Stimulated activated CD8-positive, alpha-beta memory T cell treated with anti-CD3 and anti-CD28 coated beads, Interleukin-15, amount 100 ng/mL, for 24 hours (primary cell): ENCODE data around the gene COL5A1.
"Not testable (repeated sequence)": the region's sequence is repeated elsewhere in the genome, so short reads cannot be mapped to it uniquely, and the experiment has no call there.

Experiments
- DNase-seq: peaks from one replicate; pipeline ENCODE4 v3.0.0-alpha.2; 2020; ENCODE audit warnings: low read depth

COL5A1 gene

DNA sequence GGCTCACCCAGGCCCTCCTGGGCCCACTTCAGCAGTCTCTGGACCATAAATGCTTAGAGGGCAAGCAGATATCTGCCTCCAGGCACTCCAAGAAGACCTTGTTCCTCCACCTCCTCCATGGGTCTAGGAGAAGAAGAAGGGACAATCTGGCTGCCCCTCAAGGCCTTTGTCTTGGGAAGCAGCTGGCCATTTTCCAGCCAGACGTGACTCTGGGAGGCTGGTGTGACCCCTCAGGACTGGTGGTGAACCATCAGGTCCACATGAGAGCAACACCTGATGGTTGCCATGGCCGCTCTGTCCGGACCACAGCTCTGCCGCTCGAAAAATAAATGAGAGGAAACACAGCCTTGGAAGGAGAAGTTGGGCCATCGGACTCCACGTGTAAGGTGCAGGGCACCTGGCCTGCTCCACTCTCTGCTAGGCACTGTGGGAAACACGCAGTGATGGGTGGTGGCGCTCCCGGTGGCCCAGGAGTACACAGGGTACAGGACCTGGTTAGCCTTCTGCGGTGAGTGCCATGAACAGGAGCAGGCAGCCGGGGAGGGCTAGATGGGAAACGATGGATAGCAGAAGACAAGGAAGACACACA, 3.0 kb upstream of the COL5A1 start:
- no peak for DNase-seq

DNA sequence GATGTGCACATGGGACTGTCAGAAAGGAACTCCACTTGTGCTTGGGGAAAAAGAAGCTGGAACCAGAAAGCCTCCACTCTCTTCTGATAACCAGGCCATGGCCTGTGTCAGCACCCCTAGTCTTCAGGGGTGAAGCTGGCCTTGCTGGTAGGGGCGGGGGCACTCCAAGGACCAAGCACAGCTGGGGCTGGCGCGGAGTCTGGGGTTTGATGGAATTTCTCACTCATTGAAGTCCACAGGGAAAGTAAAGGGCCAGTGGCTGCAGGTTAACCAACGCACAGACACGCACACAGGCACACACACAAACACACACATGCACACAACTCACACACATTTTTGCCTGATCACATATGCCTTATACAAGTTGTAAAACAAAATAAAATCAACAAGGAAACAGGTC, 1.6 kb upstream of the COL5A1 start:
- DNase-seq = no peak

DNA sequence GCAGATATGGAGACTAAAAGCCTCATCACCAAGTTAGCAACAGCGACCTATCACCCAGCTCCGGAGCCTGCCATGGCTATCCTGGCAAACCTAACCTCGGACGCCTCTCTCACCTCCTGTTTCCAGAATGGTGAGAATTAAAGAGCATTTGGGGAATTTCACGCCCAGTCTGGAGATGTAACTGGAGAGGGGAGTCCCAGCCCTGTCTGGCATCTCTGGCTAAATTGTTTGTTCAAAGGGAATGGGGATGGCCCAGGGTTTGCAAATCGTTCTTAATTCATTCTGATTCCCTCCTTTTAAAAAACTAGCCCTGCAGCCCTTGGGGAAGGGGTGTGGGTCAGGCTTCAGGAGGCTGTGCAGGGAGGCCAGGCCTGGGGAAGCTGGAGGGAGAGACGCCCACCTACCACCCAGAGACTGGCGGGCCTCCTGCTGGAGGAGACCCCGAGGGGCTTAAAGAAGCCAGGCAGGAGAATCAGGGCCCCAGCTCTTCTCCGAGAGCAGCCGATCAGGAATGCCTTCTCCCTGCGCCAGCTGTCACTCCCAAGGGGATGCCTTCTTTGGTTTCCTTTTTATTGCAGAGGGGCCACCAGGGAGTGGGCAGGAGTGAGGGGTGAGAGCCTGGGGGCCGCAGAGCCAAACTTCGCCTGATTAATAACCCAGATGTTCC, 964 bp upstream of the COL5A1 start:
- DNase-seq = no peak

DNA sequence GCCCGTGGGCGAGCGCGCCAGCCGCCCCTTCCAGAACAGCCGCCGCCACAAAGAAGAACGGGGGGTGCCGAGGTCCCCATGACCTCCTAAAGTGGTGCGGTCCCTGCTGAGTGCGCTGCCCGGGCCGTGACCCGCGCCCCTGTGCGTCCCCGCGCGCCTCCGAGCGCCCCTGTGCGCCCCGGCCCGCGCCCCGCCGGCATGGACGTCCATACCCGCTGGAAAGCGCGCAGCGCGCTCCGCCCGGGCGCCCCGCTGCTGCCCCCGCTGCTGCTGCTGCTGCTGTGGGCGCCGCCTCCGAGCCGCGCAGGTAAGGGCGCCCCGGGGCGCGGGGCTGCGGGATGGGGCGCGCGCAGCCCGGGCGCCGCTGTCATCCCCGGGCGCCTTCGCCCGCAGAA, 384 bp downstream of the COL5A1 start:
- DNase-seq = no peak

DNA sequence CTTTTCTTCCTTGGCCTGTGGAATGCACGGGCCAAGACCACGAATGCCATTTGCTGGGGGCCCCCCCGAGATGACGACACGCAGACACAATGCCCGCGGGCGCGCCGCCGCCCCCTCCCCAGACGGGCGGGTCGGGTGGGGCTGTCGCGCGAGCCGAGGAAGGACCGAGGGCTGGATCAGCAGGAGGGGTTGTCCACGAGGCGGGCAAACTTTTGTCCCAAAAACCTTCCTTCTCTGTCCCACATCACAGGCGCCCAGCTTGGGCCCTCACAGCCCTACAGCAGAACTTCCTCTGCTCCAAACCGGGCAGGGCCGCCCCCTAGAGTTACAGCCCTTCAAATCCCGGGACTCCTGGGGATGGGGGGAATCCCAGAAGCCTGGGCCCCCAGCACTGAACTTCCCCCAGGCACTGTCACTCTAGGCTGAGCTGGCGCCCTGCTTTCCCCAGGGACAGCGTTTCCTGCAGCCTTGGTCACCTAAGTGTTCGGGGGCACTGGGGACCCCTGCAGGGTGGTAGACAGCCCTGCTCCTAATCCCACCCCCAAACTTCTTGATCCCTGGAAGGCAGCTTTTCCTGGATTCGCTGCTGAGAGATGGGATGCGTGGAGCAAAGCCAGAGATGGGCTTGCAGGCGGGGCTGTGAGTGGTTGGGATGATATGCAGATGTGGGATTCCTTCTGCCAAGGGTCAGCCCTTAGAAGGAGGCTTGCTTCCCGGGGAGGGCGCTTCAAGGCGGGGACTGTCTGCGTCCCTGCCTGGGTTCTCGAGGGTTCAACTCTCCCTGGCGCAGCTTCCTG, 980 bp downstream of the COL5A1 start:
- DNase-seq = no peak

DNA sequence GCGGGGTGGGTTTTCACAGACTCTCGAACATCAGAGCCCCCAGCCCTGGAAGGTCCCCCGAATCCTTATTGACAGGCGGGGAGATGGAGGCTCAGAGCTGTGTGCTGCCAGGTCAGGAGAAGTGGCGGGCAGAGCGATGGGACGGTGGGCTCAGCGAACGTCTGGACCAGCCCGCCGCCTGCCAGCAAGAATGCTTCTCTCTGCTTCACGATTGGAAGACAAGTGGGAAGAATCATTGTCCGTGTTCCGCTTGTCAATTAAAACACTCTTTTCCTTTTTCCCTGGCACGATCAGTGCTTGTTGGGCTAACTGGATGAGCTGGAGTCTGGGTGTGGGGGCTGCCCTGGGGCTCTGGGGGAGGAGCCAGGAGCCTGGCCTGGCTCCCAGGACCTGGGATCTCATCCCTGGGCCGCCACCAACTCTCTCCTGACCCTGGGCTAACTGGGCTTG, 1.6 kb downstream of the COL5A1 start:
- DNase-seq = no peak

DNA sequence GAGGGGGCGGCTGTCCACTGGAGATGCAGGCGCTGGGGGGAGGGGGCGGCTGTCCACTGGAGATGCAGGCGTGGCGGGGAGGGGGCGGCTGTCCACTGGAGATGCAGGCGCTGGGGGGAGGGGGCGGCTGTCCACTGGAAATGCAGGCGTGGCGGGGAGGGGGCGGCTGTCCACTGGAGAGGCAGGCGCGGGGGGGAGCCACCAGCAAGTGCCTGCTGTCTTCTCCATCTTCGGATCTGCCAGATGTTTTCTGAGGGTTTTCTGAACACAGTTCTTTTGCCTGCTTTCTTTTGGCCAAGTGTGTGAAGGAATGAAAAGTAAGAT, 2.8 kb downstream of the COL5A1 start:
- not testable (repeated sequence) for DNase-seq

DNA sequence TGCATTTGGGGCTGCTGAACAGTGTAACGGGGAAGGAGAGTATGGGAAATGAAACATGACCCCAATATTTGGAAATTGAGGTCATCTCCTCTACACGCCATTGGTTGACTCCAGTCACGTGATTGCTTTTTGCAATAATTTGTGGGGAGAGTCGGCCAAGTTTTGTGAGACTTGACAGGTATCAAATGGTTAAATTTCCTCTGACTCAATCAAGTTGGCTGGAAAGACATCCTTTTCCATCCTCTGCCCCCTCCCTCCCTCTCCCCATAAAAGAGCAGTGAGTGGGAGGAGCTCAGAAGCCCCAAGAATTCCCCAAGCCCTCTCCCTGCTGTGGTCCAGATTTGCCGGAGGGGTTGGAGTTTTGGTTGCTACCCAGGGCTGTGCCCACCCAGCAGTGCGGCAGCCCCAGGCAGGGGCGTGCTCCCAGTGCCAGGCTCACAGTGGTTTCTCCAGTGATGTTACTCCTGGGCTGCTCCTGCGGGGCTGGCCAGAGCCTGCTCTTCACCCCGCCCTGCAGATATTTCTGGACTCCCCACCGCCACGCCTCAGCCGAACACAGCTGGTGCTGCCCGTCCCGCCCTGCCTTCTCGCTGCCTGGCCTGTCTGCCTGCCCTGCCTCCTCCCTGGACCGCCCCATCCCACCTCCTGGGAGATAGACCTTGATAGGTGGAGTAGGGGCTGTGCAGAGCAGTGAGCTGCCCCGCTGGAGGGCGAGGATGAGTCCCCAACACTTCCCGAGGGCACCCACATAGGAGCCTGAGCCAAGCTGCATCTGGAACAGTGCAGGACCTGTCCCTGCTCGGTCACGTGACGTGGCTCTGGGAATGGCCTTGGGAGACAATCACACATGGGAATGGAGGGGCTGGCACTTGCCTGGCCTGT, 3.4 kb downstream of the COL5A1 start:
- no peak for DNase-seq

DNA sequence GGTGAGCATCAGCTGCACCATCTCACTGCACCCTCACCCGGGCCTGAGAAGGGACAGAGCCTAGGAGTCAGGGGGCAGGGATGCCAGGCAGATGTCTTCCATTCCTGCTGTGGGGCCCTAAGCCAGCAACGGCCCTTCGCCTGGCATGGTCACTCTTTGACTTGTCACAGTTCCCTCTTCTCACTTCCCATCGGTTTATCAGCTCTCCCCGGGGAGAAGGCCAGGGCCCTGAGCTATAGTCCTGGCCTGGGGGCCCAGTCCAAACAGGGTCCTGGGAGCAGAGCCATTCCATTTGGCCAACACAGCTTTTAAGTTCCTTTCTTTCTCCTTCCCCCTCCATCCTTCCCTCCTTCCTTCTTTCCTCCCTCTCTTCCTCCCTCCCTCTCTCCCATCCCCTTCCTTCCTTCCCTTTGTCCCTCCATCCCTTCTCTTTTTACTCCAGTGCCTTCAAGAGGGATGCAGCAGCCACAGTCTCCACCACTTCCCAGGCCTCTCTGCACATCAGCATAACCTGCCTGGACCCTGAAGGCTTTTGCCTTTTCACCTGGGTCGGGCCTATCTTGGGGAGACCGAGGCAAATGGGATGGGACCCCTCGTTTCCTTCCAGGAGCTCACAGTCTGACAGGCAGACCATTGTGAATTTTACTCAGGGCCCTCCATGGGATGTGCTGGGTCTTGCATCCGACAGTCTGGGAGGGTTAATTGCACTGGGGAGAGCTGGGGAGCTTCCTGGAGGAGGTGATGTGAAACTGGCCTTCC, 4.2 kb downstream of the COL5A1 start:
- DNase-seq = no peak

DNA sequence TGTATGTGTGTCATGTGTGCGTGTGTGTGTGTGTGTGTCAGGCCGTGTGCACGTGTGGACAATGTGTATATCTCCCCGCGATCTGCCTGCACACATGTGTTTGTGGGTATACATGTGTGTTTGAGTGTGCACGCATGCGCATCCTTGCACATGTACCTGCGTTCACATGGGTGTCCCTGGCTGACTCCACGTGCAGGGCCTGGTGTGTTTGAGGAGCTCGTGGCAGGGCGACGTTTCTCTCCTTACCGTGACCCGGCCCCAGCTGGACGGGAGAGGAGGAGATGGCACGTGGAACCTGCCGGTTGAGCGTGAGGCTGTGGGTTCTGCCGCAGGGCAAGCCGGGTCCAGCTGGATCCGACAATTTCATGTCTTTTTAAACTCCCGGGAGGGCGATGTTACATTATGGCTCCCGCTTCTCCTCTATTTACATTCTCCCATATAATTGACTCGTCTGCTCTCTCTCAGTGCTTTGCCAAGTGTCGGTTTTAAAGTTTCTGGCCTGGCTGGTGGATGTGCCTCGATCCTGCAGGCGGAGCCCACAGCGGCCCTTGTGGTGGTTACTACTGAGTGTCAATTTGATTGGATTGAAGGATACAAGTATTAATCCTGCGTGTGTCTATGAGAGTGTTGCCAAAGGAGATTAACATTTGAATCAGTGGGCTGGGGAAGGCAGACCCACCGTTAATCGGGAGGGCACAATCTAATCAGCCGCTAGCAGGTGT, 5.9 kb downstream of the COL5A1 start:
- no peak for DNase-seq

DNA sequence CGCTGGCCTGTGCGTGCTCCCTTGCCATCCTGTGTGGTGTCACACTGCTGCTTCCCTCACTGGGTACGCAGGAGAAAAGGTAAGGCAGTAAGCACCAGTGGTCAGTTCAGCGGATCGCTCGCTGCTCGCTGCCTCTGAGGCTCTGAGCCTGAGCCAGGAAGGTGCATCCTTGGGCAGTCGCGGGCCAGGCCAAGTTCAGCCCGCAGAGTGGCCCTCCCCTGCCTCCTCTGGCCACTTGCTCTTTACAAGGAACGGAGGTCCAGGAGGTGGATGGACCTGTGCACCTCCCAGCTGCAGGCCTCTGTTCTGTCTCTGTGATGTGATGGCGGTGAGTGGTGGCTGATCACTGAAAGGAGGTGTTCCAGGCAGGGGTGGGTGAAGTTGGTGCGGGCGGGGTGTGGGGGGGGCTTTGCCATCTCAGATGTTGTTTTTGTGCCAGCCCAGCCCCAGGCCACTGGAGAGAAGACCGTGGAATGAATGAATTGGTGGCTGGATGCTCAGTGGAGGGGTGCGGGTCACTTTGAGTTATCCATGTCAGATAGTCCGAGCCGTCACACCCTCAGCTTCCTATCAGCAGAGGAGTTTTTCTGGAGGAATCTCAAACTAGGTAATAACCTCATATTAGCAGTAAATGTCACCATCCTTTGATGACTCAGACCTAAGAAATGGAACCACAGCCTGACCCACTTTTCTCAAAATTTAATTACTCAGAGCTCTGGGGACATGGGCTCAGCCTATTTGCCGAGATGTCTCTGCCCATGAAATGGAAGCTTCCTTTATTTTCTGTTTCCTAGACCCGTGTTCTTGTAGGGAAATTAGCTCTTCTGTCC, 7.3 kb downstream of the COL5A1 start:
- DNase-seq = no peak

DNA sequence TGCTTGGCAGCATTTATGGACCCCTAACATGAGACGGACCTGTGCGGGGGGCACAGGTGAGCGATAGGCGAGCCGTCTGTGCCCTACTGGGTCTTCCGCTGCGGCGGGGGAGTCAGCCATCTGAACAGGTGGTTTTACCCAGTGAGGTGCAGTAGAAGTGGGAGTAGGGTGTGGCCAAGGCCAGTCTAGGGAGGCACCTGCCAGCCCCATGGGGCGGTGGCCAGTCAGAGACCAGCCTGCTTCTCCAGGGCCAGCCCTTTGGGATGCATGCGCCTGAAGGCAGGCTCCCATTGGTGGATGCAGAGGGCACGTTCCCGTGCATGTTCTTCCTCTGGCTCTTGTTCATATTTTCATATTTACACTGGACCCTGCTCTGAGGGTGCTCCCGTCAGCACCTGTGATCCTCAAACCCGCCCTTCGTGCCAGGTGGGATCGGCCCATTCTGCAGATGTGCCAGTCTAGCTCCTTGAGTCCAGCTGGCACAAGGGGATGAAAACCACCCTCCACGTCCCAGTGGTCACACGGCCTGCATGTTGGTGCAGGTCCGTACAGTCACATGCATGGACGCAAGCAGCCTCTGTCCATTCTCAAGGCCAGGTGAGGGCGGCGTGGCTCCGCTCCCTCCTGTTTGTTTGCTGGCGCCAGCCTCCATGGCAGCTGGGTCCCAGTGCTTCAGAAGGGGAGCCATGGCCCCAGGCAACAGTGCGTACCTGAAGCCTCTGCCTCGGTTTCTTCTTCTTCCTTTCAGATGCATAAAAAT, 9.0 kb downstream of the COL5A1 start:
- no peak for DNase-seq

DNA sequence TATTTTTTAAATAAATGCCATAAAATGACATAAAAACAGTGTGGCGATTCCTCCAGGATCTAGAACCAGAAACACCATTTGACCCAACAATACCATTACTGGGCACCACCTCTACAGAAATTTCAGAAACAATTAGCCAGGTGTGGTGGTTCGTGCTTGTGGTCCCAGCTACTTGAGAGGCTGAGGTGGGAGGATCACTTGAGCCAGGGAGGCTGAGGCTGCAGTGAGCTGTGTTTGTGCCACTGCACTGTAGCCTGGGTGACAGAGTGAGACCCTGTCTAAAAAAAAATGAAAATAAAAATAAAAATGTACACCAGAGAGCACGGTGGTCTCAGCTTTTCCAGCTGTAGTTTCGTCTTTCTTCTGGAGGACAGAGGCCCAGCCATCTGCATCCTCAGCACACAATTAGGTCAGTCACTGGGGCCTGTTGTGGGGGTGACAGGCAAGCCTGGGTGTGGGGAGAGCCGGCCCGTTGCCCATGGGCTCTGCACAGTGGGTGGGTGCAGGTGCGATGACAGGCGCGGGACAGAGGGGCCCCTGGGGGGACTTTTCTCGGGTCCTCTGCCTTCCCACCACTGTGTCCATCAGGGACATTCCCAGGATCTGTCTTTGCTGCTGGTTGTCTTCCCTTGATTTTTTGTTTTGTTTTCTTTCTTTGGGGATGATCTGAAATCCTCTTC, 9.8 kb downstream of the COL5A1 start:
- DNase-seq = no peak

DNA sequence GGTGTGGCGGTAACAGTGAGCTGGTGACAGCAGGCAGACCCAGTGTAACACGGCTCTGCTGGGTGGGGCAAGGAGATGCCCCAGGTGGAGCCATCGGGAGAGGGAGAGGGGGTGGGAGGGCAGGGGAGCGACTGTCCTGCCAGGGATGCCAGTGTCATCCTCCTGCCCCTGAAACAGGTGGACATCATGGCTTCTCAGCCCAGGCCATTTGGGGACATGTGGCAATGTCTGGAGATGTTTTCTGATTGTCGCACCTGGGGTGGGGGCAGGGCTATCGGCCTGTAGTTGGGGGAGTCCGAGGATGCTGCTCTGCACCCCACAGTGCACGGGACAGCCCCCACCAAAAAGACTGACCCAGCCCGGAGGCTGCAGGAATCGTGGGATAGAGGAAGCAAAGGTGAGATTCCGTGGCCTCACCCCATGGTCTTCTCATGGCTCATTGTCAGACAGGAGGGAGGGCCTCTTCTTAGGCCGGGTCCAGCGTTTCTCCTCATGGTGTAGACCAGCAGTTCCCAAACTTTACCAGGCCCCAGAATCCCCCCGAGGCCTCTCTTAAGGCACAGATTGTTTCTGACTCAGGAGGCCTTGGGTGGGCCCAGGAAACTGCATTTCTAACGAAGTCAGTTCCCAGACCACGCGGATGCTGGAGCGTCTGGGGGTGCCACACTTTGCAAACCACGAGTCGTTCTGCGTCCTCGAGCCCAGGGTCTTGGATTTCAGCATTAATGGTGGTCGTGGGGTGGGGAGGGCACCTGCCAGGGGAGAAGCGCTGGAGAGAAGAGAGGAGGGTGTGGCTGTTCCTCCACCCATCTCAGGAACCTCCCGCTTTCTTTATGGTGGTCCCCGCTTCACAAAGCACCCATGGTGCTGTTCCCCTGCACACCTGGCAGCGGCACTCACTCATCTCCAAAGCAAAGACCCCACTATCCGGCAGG, 11.0 kb downstream of the COL5A1 start:
- no peak for DNase-seq

DNA sequence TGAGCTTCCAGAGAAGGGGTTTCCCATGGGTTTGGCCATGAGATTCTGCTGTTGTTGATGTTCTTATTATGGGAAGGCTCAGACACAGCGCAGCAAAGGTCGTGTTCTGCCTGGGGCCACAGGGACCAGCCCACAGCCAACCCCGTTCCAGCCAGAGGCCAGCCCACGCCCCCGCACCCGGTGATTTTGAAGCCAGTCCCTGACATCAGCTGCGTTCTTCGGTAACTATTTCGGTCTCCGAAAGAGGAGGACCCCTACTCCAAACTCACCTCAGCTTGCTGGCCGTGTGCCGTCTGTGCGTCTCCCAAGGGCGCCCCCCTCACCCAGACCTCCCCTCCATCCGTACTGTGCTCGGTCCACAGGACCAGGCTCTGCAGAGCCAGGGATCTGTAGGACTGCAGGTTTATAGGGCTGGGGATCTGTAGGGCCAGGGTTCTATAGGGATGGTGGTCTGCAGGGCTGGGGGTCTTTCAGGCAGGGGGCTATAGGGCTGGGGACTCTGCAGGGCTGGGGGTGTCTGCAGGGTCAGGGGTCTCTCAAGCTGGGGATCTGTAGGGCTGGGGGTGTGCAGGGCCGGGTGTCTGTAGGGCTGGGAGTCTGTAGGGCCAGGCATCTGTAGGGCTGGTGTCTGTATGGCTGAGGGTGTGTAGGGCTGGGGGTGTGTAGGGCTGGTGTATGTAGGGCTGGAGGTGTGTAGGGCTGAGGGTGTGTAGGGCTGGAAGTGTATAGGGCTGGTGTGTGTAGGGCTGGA, 11.8 kb downstream of the COL5A1 start:
- DNase-seq = no peak

DNA sequence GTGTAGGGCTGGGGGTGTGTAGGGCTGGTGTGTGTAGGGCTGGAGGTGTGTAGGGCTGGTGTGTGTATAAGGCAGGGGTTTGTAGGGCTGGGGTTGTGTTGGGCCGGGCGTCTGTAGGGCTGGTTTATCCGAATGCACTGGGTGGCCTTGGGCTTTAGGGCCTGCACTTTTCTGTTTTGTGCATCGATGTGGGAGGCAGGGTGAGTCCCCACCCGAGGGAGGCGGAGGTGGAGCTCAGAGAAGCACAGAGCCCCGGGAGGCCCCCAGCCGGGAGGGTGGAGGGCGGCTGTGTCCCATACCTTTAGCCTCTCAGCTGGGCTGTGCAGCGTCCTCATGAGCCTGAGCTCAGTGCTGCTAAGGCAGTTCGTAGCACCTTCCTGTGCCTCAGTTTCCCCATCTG, 13.5 kb downstream of the COL5A1 start:
- DNase-seq = no peak
